Spinal cord (tissue), 10 donors: ENCODE results near the gene PJA1. TPM values are rescaled to one million over a fixed set of nuclear protein-coding genes. Genes with fewer than 3 reads are reported as not detected.
A peak's percentile ranks its signal among the peaks of the same experiment; 100 is the strongest.

ENCODE experiments used
- DNase-seq, 6 donors: peaks; one replicate each; pipeline versions ENCODE4 v3.0.0 to v3.0.0-alpha.2; 2013 to 2015; ENCODE audit warnings: low spot score in 6 of 6, low read depth in 4 of 6
- H3K27ac ChIP-seq: one replicate; pipeline ENCODE4 v1.5.1; 2013; ENCODE audit warnings: low read depth, low read length, control low read depth
- H3K27me3 ChIP-seq: one replicate; pipeline ENCODE4 v1.6.1; 2013; ENCODE audit warnings: low read length; ENCODE audit not compliant: control insufficient read depth, insufficient read depth
- H3K36me3 ChIP-seq: one replicate; pipeline ENCODE4 v1.6.1; 2013; ENCODE audit warnings: low read length; ENCODE audit not compliant: control insufficient read depth, insufficient read depth
- H3K4me1 ChIP-seq: one replicate; pipeline ENCODE4 v1.6.1; 2013; ENCODE audit warnings: low read length; ENCODE audit not compliant: control insufficient read depth, insufficient read depth
- H3K4me3 ChIP-seq: one replicate; pipeline ENCODE4 v1.5.1; 2013; ENCODE audit warnings: low read depth, low read length, control low read depth
- H3K9me3 ChIP-seq: one replicate; pipeline ENCODE4 v1.6.1; 2013; ENCODE audit warnings: low read length; ENCODE audit not compliant: control insufficient read depth, insufficient read depth
- WGBS: methylation state at CpG from one replicate; pipeline ENCODE4 v1.1.5; 2013; ENCODE audit warnings: missing lambda C conversion rate; ENCODE audit not compliant: insufficient coverage; 5-methylcytosine and 5-hydroxymethylcytosine counted together
- polyA plus RNA-seq, 2 donors: library from polyadenylated mRNA; unstranded; fragments of 120-200 nt; gene quantifications; one replicate each; pipeline ENCODE4 v1.2.1, GENCODE V29; 2013; ENCODE audit not compliant: insufficient read length in 2 of 2
- total RNA-seq, 2 donors: library from RNA; depleted of rRNA in 1 of 2; stranded (reverse); fragments of 120-200 nt in 1 of 2; fragments of >200 nt in 1 of 2; gene quantifications; one replicate each; pipeline versions ENCODE4 v1.2.3 to v1.2.4, GENCODE V29; 2013 to 2014
- donor health status: healthy.

Gene PJA1
- total and polyA plus RNA-seq, 4 donors = 69.4 to 160 (median 120) TPM

DNA sequence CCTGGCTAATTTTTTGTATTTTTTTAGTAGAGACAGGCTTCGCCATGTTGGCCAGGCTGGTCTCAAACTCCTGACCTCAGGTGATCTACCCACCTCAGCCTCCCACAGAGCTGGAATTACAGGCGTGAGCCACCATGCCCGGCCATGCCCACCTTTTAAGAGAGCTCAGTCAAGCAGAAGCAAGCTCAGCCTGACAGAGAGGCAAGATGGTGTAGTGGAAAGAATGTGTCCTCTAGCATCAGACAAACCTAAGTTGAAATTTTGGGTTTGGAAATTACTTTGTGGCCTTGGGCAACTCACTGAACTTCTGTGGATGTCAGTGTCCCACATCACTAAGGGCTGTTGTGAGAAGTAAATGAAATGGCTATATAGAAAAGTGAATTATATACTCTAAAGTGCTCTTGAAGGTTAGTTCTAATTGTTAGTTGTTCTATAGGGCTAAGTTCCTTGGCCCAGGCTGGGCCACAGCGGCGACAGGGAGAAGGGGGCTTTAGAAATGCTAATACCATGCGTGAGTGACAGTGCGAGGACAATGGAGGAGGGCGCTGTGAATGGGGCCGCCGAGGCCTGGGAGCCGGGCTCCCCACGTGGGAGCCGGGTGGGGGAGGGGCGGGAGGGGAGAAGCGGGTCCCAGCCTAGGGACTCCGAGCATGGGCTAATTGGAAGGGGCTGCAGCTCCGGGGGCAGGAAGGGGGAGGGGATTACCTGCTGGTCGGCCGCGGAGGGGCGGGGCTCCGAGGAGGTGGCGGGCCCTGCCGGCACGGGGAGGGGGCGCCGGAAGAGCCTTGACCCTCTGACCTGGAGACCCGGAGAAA lies 15.6 kb downstream of the PJA1 start:
- no peaks in the 10 kb centered on the region for H3K36me3 ChIP-seq

DNA sequence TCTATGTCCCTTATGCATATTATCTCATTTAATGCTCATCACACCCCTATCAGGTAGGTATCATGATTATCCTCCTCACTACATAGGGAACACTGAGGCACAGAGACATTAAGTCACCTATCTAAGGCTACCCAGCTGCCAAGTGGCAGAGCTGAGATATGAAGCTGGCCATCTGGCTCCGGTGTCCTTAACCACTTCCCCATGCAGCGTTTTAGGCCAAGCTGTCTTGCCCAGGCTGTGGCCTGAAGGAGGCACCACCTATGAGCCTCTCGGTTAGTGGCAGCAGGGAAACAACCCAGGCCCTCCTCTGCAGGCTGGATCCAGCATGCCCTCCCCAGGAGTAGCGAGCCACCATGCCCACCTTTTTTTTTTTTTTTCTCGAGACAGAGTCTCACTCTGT lies 16.3 kb downstream of the PJA1 start:
- Histone ChIP-seq H3K4me1 (peaks cover 31% of the 10 kb centered on the region), H3K36me3 (no peaks in the 10 kb centered on the region), H3K27ac (no peak overlapping the region), H3K4me3 (no peak overlapping the region), H3K27me3 (no peaks in the 10 kb centered on the region), H3K9me3 (no peaks in the 10 kb centered on the region)
- WGBS = 67% methylated on average over 4 of the region's 5 CpGs
- DNase-seq = no peak

More for the DNA sequence above, 15.6 kb downstream of the PJA1 start:
- Histone ChIP-seq H3K9me3 (no peaks in the 10 kb centered on the region), H3K4me1 (peaks cover 34% of the 10 kb centered on the region), H3K4me3 (no peak overlapping the region), H3K27me3 (no peaks in the 10 kb centered on the region), H3K27ac (no peak overlapping the region)
- WGBS = 20% methylated on average over 18 of the region's 28 CpGs
- peak in 1 of 6 donors; percentile 24 for DNase-seq

DNA sequence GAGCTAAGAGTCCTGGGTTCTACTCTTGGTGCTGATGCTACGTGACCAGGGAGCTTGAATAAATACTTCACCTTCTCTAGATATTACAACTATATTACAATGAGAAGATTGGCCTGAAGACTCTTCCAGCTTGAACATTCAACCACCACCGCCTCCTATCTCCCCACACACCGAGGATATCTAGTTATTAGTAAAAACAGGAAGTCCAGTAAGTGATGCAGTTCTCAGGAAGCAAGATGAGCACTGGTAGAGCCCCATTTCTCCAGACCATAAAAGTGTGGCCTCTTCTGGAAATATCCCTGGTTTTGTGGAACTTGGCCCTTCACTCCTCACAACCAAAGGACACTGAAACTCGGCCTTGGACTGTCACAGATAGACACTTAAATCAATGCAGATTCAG lies 18.5 kb downstream of the PJA1 start:
- Histone ChIP-seq H3K27me3 (peaks cover 2% of the 10 kb centered on the region), H3K27ac (no peak overlapping the region), H3K9me3 (no peaks in the 10 kb centered on the region), H3K4me1 (peaks cover 26% of the 10 kb centered on the region), H3K4me3 (no peak overlapping the region), H3K36me3 (no peaks in the 10 kb centered on the region)
- DNase-seq = no peak
- 63% methylated on average over 1 of the region's 4 CpGs for WGBS

GRCh38 chrX:69145714-69146113 lies 19.5 kb downstream of the PJA1 start:
- H3K27me3 ChIP-seq = peaks cover 2% of the 10 kb centered on the region

GRCh38 chrX:69144838-69145680 lies 20.2 kb downstream of the PJA1 start:
- no peaks in the 10 kb centered on the region for H3K36me3 ChIP-seq
- no peak overlapping the region for H3K4me3 ChIP-seq
- no peaks in the 10 kb centered on the region for H3K9me3 ChIP-seq
- peaks cover 2% of the 10 kb centered on the region for H3K27me3 ChIP-seq
- 46% methylated on average over 4 of the region's 7 CpGs for WGBS
- no peak overlapping the region for H3K27ac ChIP-seq
- peaks cover 20% of the 10 kb centered on the region for H3K4me1 ChIP-seq
- no peak for DNase-seq

More at GRCh38 chrX:69145714-69146113, 19.5 kb downstream of the PJA1 start:
- Histone ChIP-seq H3K9me3 (no peaks in the 10 kb centered on the region), H3K4me1 (peaks cover 23% of the 10 kb centered on the region), H3K4me3 (no peak overlapping the region), H3K36me3 (no peaks in the 10 kb centered on the region), H3K27ac (no peak overlapping the region)
- WGBS = 84% methylated on average over 4 of the region's 5 CpGs
- no peak for DNase-seq

- WGBS = 68% methylated on average over 4 of the region's 7 CpGs
- no peak for DNase-seq
- Histone ChIP-seq H3K27me3 (peaks cover 2% of the 10 kb centered on the region), H3K27ac (no peak overlapping the region), H3K4me3 (no peak overlapping the region), H3K4me1 (peaks cover 23% of the 10 kb centered on the region), H3K36me3 (no peaks in the 10 kb centered on the region), H3K9me3 (no peaks in the 10 kb centered on the region)
These were observed 21.7 kb downstream of the PJA1 start for GRCh38 chrX:69143530-69143929.

DNA sequence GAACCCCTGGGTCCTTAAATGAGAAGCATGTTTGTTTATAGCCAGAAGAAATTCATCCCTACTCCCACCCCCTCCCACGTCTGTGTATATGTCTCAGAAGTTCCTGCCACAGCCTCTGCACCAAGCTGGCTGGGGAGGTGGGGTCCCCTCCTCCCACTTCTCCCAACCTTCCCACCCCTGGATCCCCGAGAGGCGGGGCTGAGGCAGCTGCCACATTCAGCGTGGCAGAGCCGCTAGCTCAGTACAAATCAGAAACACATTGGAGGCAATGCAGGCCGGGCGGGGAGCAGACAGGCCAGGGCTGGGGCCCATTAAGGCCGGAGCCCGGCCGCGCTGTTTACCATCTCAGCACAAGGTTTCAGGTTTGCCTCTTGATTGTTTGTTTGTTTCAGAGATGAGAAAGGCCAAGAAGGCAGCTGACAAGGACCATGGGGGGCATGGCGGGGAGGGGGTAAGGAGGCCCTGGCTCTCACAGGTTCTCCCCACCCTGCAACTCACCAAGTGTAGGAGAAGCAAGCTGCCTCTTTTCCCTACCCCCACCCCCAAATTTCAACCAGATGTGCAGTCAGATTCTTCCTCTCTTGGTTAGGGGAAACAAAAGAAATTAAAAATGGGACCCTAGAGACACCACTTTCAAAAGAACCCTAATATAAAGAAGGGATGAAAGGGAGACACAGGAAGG lies 22.3 kb downstream of the PJA1 start:
- Histone ChIP-seq H3K9me3 (no peaks in the 10 kb centered on the region), H3K4me1 (peaks cover 23% of the 10 kb centered on the region), H3K4me3 (no peak overlapping the region), H3K27me3 (peaks cover 2% of the 10 kb centered on the region), H3K27ac (peak overlapping the region; percentile 6), H3K36me3 (no peaks in the 10 kb centered on the region)
- WGBS = 68% methylated on average over 8 of the region's 12 CpGs
- DNase-seq = no peak

- no peaks in the 10 kb centered on the region for H3K36me3 ChIP-seq
- peak overlapping the region; percentile 1 for H3K27ac ChIP-seq
- H3K4me1 ChIP-seq = peaks cover 42% of the 10 kb centered on the region
- DNase-seq = no peak
- WGBS = 73% methylated on average over 5 of the region's 5 CpGs
- peaks cover 13% of the 10 kb centered on the region for H3K27me3 ChIP-seq
- H3K4me3 ChIP-seq = no peak overlapping the region
- no peaks in the 10 kb centered on the region for H3K9me3 ChIP-seq
These were observed 24.4 kb downstream of the PJA1 start for GRCh38 chrX:69140837-69141236.

- 73% methylated on average over 10 of the region's 10 CpGs for whole genome bisulfite sequencing
- Histone ChIP-seq H3K4me3 (no peak overlapping the region), H3K4me1 (peaks cover 35% of the 10 kb centered on the region), H3K36me3 (no peaks in the 10 kb centered on the region), H3K27ac (no peak overlapping the region), H3K9me3 (no peaks in the 10 kb centered on the region), H3K27me3 (peaks cover 13% of the 10 kb centered on the region)
- DNase-seq = no peak
These were observed 25.7 kb downstream of the PJA1 start for GRCh38 chrX:69139516-69139915.
